Neural cell (in vitro differentiated cells): ENCODE results near the gene ING1.

ENCODE experiments used
- CTCF ChIP-seq: fragments of 450-650 bp; IDR thresholded peaks from 2 replicates; pipeline ENCODE4 v1.5.1; 2014; ENCODE audit warnings: antibody characterized with exemption, mild to moderate bottlenecking, moderate library complexity; ENCODE audit not compliant: poor library complexity, severe bottlenecking
- EP300 ChIP-seq: fragments of 450-650 bp; conservative IDR thresholded peaks from 2 replicates; pipeline ENCODE4 v1.6.1; 2014; ENCODE audit warnings: antibody characterized with exemption, mild to moderate bottlenecking, moderate library complexity; ENCODE audit not compliant: poor library complexity, severe bottlenecking
- EZH2 ChIP-seq: fragments of 200-600, 300-800 bp; shearing (Covaris generic), sonication (generic); IDR thresholded peaks from 2 replicates; pipeline ENCODE4 v1.6.1; 2014; ENCODE audit warnings: antibody characterized with exemption, low read length, borderline replicate concordance, mild to moderate bottlenecking; ENCODE audit not compliant: insufficient read depth, poor library complexity, severe bottlenecking
- MXI1 ChIP-seq: fragments of 450-650 bp; conservative IDR thresholded peaks from 2 replicates; pipeline ENCODE4 v1.6.1; 2014; ENCODE audit warnings: antibody characterized with exemption, mild to moderate bottlenecking; ENCODE audit not compliant: poor library complexity, severe bottlenecking
- POLR2AphosphoS5 ChIP-seq: IDR thresholded peaks from 2 replicates; pipeline ENCODE4 v1.6.1; 2012
- RAD21 ChIP-seq: fragments of 450-650 bp; conservative IDR thresholded peaks from 2 replicates; pipeline ENCODE4 v1.6.1; 2014; ENCODE audit warnings: antibody characterized with exemption, mild to moderate bottlenecking, moderate library complexity
- SMC3 ChIP-seq: fragments of 450-650 bp; conservative IDR thresholded peaks from 2 replicates; pipeline ENCODE4 v1.6.1; 2014; ENCODE audit warnings: antibody characterized with exemption, mild to moderate bottlenecking, moderate library complexity; ENCODE audit not compliant: poor library complexity
- TAF1 ChIP-seq: IDR thresholded peaks from 2 replicates; pipeline ENCODE4 v1.6.1; 2012; ENCODE audit warnings: low read depth
- TF ChIP-seq, protein P1 (sequence below): IDR thresholded peaks from 2 replicates; pipeline ENCODE4 v1.6.1; 2012; ENCODE audit warnings: borderline replicate concordance

- no peak for TF ChIP-seq CTCF
- TF ChIP-seq EZH2, result no peak
- TF ChIP-seq POLR2AphosphoS5, result no peak
- no peak for TF ChIP-seq MXI1
- no peak for TF ChIP-seq TAF1
- no peak for TF ChIP-seq EP300
- TF ChIP-seq, protein P1, sequence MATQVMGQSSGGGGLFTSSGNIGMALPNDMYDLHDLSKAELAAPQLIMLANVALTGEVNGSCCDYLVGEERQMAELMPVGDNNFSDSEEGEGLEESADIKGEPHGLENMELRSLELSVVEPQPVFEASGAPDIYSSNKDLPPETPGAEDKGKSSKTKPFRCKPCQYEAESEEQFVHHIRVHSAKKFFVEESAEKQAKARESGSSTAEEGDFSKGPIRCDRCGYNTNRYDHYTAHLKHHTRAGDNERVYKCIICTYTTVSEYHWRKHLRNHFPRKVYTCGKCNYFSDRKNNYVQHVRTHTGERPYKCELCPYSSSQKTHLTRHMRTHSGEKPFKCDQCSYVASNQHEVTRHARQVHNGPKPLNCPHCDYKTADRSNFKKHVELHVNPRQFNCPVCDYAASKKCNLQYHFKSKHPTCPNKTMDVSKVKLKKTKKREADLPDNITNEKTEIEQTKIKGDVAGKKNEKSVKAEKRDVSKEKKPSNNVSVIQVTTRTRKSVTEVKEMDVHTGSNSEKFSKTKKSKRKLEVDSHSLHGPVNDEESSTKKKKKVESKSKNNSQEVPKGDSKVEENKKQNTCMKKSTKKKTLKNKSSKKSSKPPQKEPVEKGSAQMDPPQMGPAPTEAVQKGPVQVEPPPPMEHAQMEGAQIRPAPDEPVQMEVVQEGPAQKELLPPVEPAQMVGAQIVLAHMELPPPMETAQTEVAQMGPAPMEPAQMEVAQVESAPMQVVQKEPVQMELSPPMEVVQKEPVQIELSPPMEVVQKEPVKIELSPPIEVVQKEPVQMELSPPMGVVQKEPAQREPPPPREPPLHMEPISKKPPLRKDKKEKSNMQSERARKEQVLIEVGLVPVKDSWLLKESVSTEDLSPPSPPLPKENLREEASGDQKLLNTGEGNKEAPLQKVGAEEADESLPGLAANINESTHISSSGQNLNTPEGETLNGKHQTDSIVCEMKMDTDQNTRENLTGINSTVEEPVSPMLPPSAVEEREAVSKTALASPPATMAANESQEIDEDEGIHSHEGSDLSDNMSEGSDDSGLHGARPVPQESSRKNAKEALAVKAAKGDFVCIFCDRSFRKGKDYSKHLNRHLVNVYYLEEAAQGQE, result no peak
- TF ChIP-seq SMC3, result no peak
- TF ChIP-seq RAD21, result no peak
These were observed 30.2 kb downstream of the ING1 start for GRCh38 chr13:110743687-110744086.
